ENCODE results near the gene UBLCP1. TPM values are rescaled to one million over a fixed set of nuclear protein-coding genes. Genes with fewer than 3 reads are reported as not detected.

Gene UBLCP1
- total RNA-seq, 1 experiment from 2014 or later: 32.9 TPM

GRCh38 chr5:159218595-159219023, 44.5 kb upstream of the UBLCP1 start (continued):
- no peak for TF ChIP-seq EZH2 (IDR thresholded peaks at IDR 0.05)

DNA sequence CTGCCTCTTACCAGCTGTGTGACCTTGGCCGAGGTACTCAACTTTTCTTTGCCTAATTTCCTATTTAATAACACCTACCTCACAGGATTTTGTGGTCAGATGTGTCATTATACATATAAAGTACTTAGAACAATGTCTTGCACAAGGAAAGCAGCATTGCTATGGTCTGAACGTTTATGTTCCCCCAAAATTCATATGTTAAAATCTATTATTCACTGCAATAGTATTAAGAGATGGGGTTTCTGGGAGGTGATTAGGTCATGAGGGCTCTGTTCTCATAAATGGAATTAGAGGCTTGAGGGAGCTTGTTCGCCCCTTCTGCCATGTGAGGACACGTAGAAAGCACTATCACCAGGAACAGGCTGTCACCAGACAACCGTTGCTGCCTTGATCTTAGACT, 42.9 kb upstream of the UBLCP1 start:
- Histone ChIP-seq H3K9me3 (ENCODE audit: control insufficient read depth in 1 of 2, insufficient read depth in 1 of 2, low read depth in 1 of 2, low read length in 2 of 2) (no peaks in the 10 kb centered on the region), H3K9me2 (ENCODE audit: insufficient read depth) (no peaks in the 10 kb centered on the region), H3K36me3 (ENCODE audit: control insufficient read depth in 1 of 2, insufficient read depth in 2 of 2, low read length in 2 of 2) (no peaks in the 10 kb centered on the region), H4K20me1 (ENCODE audit: insufficient read depth) (no peaks in the 10 kb centered on the region), H3K4me2 (ENCODE audit: low read length) (no peak overlapping the region), H3K9ac (ENCODE audit: low read length) (no peak overlapping the region), H3K27ac (ENCODE audit: low read depth, low read length) (no peak overlapping the region), H3K79me2 (ENCODE audit: insufficient read depth, low read length) (no peaks in the 10 kb centered on the region), H3K27me3 (ENCODE audit: insufficient read depth, low read length) (no peaks in the 10 kb centered on the region), H3K4me3 (replicated peaks in 1 of 2; ENCODE audit: low read depth in 1 of 2, low read length in 2 of 2) (no peak overlapping the region), H2AFZ (ENCODE audit: low read depth, low read length, poor library complexity, severe bottlenecking) (no peak overlapping the region), H3K4me1 (ENCODE audit: control insufficient read depth in 1 of 2, insufficient read depth in 2 of 2, low read length in 2 of 2) (peaks cover 3 to 6% of the 10 kb centered on the region in 2 experiments; a peak in 3 of 4 replicates)
- ChIA-PET RAD21 (ENCODE audit: low non-redundant PET in 1 of 2, low total read pairs in 2 of 2, uncharacterized antibody in 2 of 2, unreplicated experiment in 2 of 2) (no interaction called here), POLR2A (no interaction called here), CTCF (no interaction called here)
- no TSS peak for BruUV-seq (replicated peaks)
- TF ChIP-seq JUND (IDR thresholded peaks at IDR 0.05) (no peak), POLR2A (IDR thresholded peaks at IDR 0.05; ENCODE audit: borderline replicate concordance, extremely low read depth, insufficient read depth, insufficient read length) (no peak), SP1 (IDR thresholded peaks at IDR 0.05; ENCODE audit: low read depth) (no peak), TCF7L2 (IDR thresholded peaks at IDR 0.05; ENCODE audit: borderline replicate concordance, extremely low read depth, insufficient read depth, insufficient read length) (no peak), SIN3A (IDR thresholded peaks at IDR 0.05; ENCODE audit: low read depth) (no peak), CBX3 (IDR thresholded peaks at IDR 0.05; ENCODE audit: low read depth) (no peak), EZH2phosphoT487 (IDR thresholded peaks at IDR 0.05; ENCODE audit: borderline replicate concordance) (no peak), ZNF274 (IDR thresholded peaks at IDR 0.05; ENCODE audit: low read depth, low read length) (no peak), MAX (IDR thresholded peaks at IDR 0.05) (no peak), ZFX (IDR thresholded peaks at IDR 0.05) (no peak), CEBPB (IDR thresholded peaks at IDR 0.05; ENCODE audit: low read depth) (no peak), YY1 (IDR thresholded peaks at IDR 0.05; ENCODE audit: extremely low read depth, insufficient replicate concordance, low read depth, low read length) (no peak), FOSL1 (IDR thresholded peaks at IDR 0.05; ENCODE audit: low read depth) (no peak), POLR2AphosphoS5 (IDR thresholded peaks at IDR 0.05; ENCODE audit: low read depth, low read length) (no peak), EGR1 (IDR thresholded peaks at IDR 0.05; ENCODE audit: low read depth) (no peak), REST (IDR thresholded peaks at IDR 0.05; ENCODE audit: low read depth) (no peak), EZH2 (IDR thresholded peaks at IDR 0.05) (no peak), SRF (IDR thresholded peaks at IDR 0.05; ENCODE audit: low read depth) (no peak)
- TF ChIP-seq, protein P1, sequence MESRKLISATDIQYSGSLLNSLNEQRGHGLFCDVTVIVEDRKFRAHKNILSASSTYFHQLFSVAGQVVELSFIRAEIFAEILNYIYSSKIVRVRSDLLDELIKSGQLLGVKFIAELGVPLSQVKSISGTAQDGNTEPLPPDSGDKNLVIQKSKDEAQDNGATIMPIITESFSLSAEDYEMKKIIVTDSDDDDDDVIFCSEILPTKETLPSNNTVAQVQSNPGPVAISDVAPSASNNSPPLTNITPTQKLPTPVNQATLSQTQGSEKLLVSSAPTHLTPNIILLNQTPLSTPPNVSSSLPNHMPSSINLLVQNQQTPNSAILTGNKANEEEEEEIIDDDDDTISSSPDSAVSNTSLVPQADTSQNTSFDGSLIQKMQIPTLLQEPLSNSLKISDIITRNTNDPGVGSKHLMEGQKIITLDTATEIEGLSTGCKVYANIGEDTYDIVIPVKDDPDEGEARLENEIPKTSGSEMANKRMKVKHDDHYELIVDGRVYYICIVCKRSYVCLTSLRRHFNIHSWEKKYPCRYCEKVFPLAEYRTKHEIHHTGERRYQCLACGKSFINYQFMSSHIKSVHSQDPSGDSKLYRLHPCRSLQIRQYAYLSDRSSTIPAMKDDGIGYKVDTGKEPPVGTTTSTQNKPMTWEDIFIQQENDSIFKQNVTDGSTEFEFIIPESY (IDR thresholded peaks at IDR 0.05; ENCODE audit: extremely low read depth, insufficient replicate concordance, low read length): no peak
- TF ChIP-seq, protein P2, sequence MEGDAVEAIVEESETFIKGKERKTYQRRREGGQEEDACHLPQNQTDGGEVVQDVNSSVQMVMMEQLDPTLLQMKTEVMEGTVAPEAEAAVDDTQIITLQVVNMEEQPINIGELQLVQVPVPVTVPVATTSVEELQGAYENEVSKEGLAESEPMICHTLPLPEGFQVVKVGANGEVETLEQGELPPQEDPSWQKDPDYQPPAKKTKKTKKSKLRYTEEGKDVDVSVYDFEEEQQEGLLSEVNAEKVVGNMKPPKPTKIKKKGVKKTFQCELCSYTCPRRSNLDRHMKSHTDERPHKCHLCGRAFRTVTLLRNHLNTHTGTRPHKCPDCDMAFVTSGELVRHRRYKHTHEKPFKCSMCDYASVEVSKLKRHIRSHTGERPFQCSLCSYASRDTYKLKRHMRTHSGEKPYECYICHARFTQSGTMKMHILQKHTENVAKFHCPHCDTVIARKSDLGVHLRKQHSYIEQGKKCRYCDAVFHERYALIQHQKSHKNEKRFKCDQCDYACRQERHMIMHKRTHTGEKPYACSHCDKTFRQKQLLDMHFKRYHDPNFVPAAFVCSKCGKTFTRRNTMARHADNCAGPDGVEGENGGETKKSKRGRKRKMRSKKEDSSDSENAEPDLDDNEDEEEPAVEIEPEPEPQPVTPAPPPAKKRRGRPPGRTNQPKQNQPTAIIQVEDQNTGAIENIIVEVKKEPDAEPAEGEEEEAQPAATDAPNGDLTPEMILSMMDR (IDR thresholded peaks at IDR 0.05 in 2 of 3, conservative IDR thresholded peaks at IDR 0.05 in 1 of 3; ENCODE audit: borderline replicate concordance in 1 of 3, insufficient read depth in 1 of 3, low read depth in 2 of 3, low read length in 2 of 3): no peak
- DNase-seq (ENCODE audit: low read depth, low spot score) (no peak), ATAC-seq (no peak)
- intact Hi-C loops (cut with micrococcal nuclease): no loop called here

All from HCT116 (cell line).